Activated naive CD4-positive, alpha-beta T cell treated with anti-CD3 and anti-CD28 coated beads, Interleukin-2, amount 10 ng/mL, durations not matched to agents 7 days and 5 days (primary cell): ENCODE data around the gene IL9.

ENCODE experiments used
- CTCF ChIA-PET: fragments of 350-600 bp; sonication (Branson Sonifier 250); formaldehyde crosslinking; loops from one replicate; lab custom pipeline; 2021; ENCODE audit warnings: antibody characterized with exemption; lab: Charles Lee
- DNase-seq: peaks from one replicate; pipeline ENCODE4 v3.0.0-alpha.2; 2020
- H3K27ac Mint-ChIP-seq: one replicate; pipeline ENCODE4 v1.8.0; 2021; ENCODE audit warnings: mild to moderate bottlenecking, moderate library complexity, mixed read lengths
- H3K27me3 Mint-ChIP-seq: one replicate; pipeline ENCODE4 v1.8.0; 2021; ENCODE audit warnings: mild to moderate bottlenecking, mixed read lengths
- H3K36me3 Mint-ChIP-seq: one replicate; pipeline ENCODE4 v1.8.0; 2021; ENCODE audit warnings: mixed read lengths
- H3K4me1 Mint-ChIP-seq: one replicate; pipeline ENCODE4 v1.8.0; 2021; ENCODE audit warnings: mixed read lengths
- H3K4me3 Mint-ChIP-seq: one replicate; pipeline ENCODE4 v1.8.0; 2021; ENCODE audit warnings: mild to moderate bottlenecking, moderate library complexity, mixed read lengths
- H3K9me3 Mint-ChIP-seq: one replicate; pipeline ENCODE4 v1.8.0; 2021; ENCODE audit warnings: mixed read lengths

Gene IL9

GRCh38 chr5:135913713-135914626, 18.3 kb upstream of the IL9 start:
- H3K27me3 Mint-ChIP-seq: peaks cover 6% of the 10 kb centered on the region
- H3K27ac Mint-ChIP-seq: no peak overlapping the region
- DNase-seq: no peak
- CTCF ChIA-PET: no interaction called here
- H3K9me3 Mint-ChIP-seq: no peaks in the 10 kb centered on the region
- H3K4me3 Mint-ChIP-seq: no peak overlapping the region
- H3K4me1 Mint-ChIP-seq: no peaks in the 10 kb centered on the region
- H3K36me3 Mint-ChIP-seq: no peaks in the 10 kb centered on the region

- no peak for DNase-seq
- H3K4me3 Mint-ChIP-seq: no peak overlapping the region
- no peak overlapping the region for H3K27ac Mint-ChIP-seq
- no peaks in the 10 kb centered on the region for H3K4me1 Mint-ChIP-seq
- no peaks in the 10 kb centered on the region for H3K36me3 Mint-ChIP-seq
- H3K9me3 Mint-ChIP-seq: no peaks in the 10 kb centered on the region
- peaks cover 4% of the 10 kb centered on the region for H3K27me3 Mint-ChIP-seq
- CTCF ChIA-PET: no interaction called here
These were observed 9.5 kb upstream of the IL9 start for GRCh38 chr5:135905144-135905543.

- Mint-ChIP-seq H3K4me1 (no peaks in the 10 kb centered on the region), H3K27me3 (peaks cover 5% of the 10 kb centered on the region), H3K36me3 (no peaks in the 10 kb centered on the region), H3K4me3 (no peak overlapping the region), H3K9me3 (no peaks in the 10 kb centered on the region), H3K27ac (no peak overlapping the region)
- CTCF ChIA-PET: no interaction called here
- no peak for DNase-seq
These were observed 6.0 kb upstream of the IL9 start for GRCh38 chr5:135901633-135902032.

- Mint-ChIP-seq H3K27ac (no peak overlapping the region), H3K9me3 (no peaks in the 10 kb centered on the region), H3K36me3 (no peaks in the 10 kb centered on the region), H3K4me1 (no peaks in the 10 kb centered on the region), H3K27me3 (peaks cover 8% of the 10 kb centered on the region), H3K4me3 (no peak overlapping the region)
- CTCF ChIA-PET: no interaction called here
- no peak for DNase-seq
These were observed 4.6 kb upstream of the IL9 start for GRCh38 chr5:135900276-135900675.

GRCh38 chr5:135898651-135899050, 3.0 kb upstream of the IL9 start:
- H3K27me3 Mint-ChIP-seq: peaks cover 13% of the 10 kb centered on the region
- H3K4me3 Mint-ChIP-seq: no peak overlapping the region
- H3K36me3 Mint-ChIP-seq: no peaks in the 10 kb centered on the region
- CTCF ChIA-PET: interaction anchor here (0.9 kb wide), 1 partner anchor 9 kb away, joined by 3 read pairs; no protein-coding TSS in a partner anchor
- no peaks in the 10 kb centered on the region for H3K9me3 Mint-ChIP-seq
- DNase-seq: no peak
- no peak overlapping the region for H3K27ac Mint-ChIP-seq
- no peaks in the 10 kb centered on the region for H3K4me1 Mint-ChIP-seq

- CTCF ChIA-PET: interaction anchor here (1.1 kb wide), 1 partner anchor 189 kb away, joined by 3 read pairs; no protein-coding TSS in a partner anchor
- H3K36me3 Mint-ChIP-seq: no peaks in the 10 kb centered on the region
- no peaks in the 10 kb centered on the region for H3K9me3 Mint-ChIP-seq
- no peak overlapping the region for H3K4me3 Mint-ChIP-seq
- H3K4me1 Mint-ChIP-seq: no peaks in the 10 kb centered on the region
- DNase-seq: no peak
- peaks cover 23% of the 10 kb centered on the region for H3K27me3 Mint-ChIP-seq
- no peak overlapping the region for H3K27ac Mint-ChIP-seq
These were observed 852 bp downstream of the IL9 start for GRCh38 chr5:135894789-135895188.

- H3K4me3 Mint-ChIP-seq: no peak overlapping the region
- DNase-seq: no peak
- H3K4me1 Mint-ChIP-seq: no peaks in the 10 kb centered on the region
- H3K27ac Mint-ChIP-seq: no peak overlapping the region
- no peaks in the 10 kb centered on the region for H3K36me3 Mint-ChIP-seq
- H3K9me3 Mint-ChIP-seq: no peaks in the 10 kb centered on the region
- H3K27me3 Mint-ChIP-seq: peaks cover 23% of the 10 kb centered on the region
- CTCF ChIA-PET: interaction anchor here (1.1 kb wide), 1 partner anchor 189 kb away, joined by 3 read pairs; no protein-coding TSS in a partner anchor
These were observed 1.4 kb downstream of the IL9 start for GRCh38 chr5:135894276-135894675.

GRCh38 chr5:135891791-135892190, 3.9 kb downstream of the IL9 start:
- Mint-ChIP-seq H3K27ac (no peak overlapping the region), H3K36me3 (no peaks in the 10 kb centered on the region)
- CTCF ChIA-PET: interaction anchor here (1.1 to 1.4 kb wide), 2 partner anchors 62 to 321 kb away, joined by 4 to 5 read pairs; no protein-coding TSS in a partner anchor

GRCh38 chr5:135891268-135891667, 4.4 kb downstream of the IL9 start:
- Mint-ChIP-seq H3K27me3 (peaks cover 36% of the 10 kb centered on the region), H3K4me1 (peaks cover 6% of the 10 kb centered on the region), H3K9me3 (no peaks in the 10 kb centered on the region), H3K36me3 (no peaks in the 10 kb centered on the region), H3K27ac (no peak overlapping the region), H3K4me3 (no peak overlapping the region)
- CTCF ChIA-PET: interaction anchor here (0.6 to 1.7 kb wide), 6 partner anchors 61 to 321 kb away, joined by 3 to 8 read pairs (median 4); no protein-coding TSS in a partner anchor
- no peak for DNase-seq

More at GRCh38 chr5:135891791-135892190, 3.9 kb downstream of the IL9 start:
- H3K4me1 Mint-ChIP-seq: peaks cover 6% of the 10 kb centered on the region
- H3K4me3 Mint-ChIP-seq: no peak overlapping the region
- no peak for DNase-seq
- H3K27me3 Mint-ChIP-seq: peaks cover 36% of the 10 kb centered on the region
- H3K9me3 Mint-ChIP-seq: no peaks in the 10 kb centered on the region

GRCh38 chr5:135890867-135891266, 4.8 kb downstream of the IL9 start:
- peaks cover 6% of the 10 kb centered on the region for H3K4me1 Mint-ChIP-seq
- no peaks in the 10 kb centered on the region for H3K9me3 Mint-ChIP-seq
- no peak for DNase-seq
- peaks cover 36% of the 10 kb centered on the region for H3K27me3 Mint-ChIP-seq
- no peak overlapping the region for H3K4me3 Mint-ChIP-seq
- no peak overlapping the region for H3K27ac Mint-ChIP-seq
- CTCF ChIA-PET: interaction anchor here (0.6 to 1.7 kb wide), 5 partner anchors 113 to 322 kb away, joined by 3 to 8 read pairs (median 4); no protein-coding TSS in a partner anchor
- H3K36me3 Mint-ChIP-seq: no peaks in the 10 kb centered on the region

- H3K27me3 Mint-ChIP-seq: peaks cover 35% of the 10 kb centered on the region
- no peaks in the 10 kb centered on the region for H3K36me3 Mint-ChIP-seq
- DNase-seq: no peak
- H3K4me1 Mint-ChIP-seq: peaks cover 6% of the 10 kb centered on the region
- H3K27ac Mint-ChIP-seq: no peak overlapping the region
- H3K9me3 Mint-ChIP-seq: no peaks in the 10 kb centered on the region
- CTCF ChIA-PET: interaction anchor here (1.0 to 1.7 kb wide), 4 partner anchors 192 to 322 kb away, joined by 3 to 8 read pairs (median 4); no protein-coding TSS in a partner anchor
- H3K4me3 Mint-ChIP-seq: no peak overlapping the region
These were observed 5.3 kb downstream of the IL9 start for GRCh38 chr5:135890296-135890695.

- H3K4me1 Mint-ChIP-seq: peaks cover 6% of the 10 kb centered on the region
These were observed 7.6 kb downstream of the IL9 start for GRCh38 chr5:135887881-135888614.

GRCh38 chr5:135887447-135887864, 8.2 kb downstream of the IL9 start:
- CTCF ChIA-PET: interaction anchor here (1.2 to 1.3 kb wide), 2 partner anchors 194 to 324 kb away, joined by 3 to 4 read pairs; no protein-coding TSS in a partner anchor
- Mint-ChIP-seq H3K4me1 (peaks cover 6% of the 10 kb centered on the region), H3K4me3 (no peak overlapping the region), H3K9me3 (no peaks in the 10 kb centered on the region), H3K27me3 (peaks cover 38% of the 10 kb centered on the region), H3K27ac (no peak overlapping the region), H3K36me3 (no peaks in the 10 kb centered on the region)
- peak; percentile 74 for DNase-seq

More at GRCh38 chr5:135887881-135888614, 7.6 kb downstream of the IL9 start:
- CTCF ChIA-PET: interaction anchor here (1.2 to 1.3 kb wide), 2 partner anchors 194 to 323 kb away, joined by 3 to 4 read pairs; no protein-coding TSS in a partner anchor
- DNase-seq: no peak
- no peak overlapping the region for H3K4me3 Mint-ChIP-seq
- H3K36me3 Mint-ChIP-seq: no peaks in the 10 kb centered on the region
- H3K9me3 Mint-ChIP-seq: no peaks in the 10 kb centered on the region
- H3K27me3 Mint-ChIP-seq: peaks cover 34% of the 10 kb centered on the region
- H3K27ac Mint-ChIP-seq: no peak overlapping the region

- CTCF ChIA-PET: interaction anchor here (0.7 to 1.2 kb wide), 2 partner anchors 9 to 56 kb away, joined by 3 read pairs; no protein-coding TSS in a partner anchor
- DNase-seq: no peak
- Mint-ChIP-seq H3K27me3 (peaks cover 36% of the 10 kb centered on the region), H3K36me3 (no peaks in the 10 kb centered on the region), H3K27ac (no peak overlapping the region), H3K4me3 (no peak overlapping the region), H3K4me1 (peaks cover 6% of the 10 kb centered on the region), H3K9me3 (no peaks in the 10 kb centered on the region)
These were observed 9.5 kb downstream of the IL9 start for GRCh38 chr5:135886136-135886535.
